T-helper 2 cell (primary cell): Measurements from ENCODE around the gene TMEM119.

ENCODE experiments used
- DNase-seq, 5 experiments: peaks; one replicate each; pipeline versions ENCODE4 v3.0.0 to v3.0.0-alpha.2; 2012 to 2022
- total RNA-seq, 2 donors: gene quantifications; one replicate each; lab custom pipeline; 2026; lab: John Stamatoyannopoulos, UW

TMEM119 gene, protein sequence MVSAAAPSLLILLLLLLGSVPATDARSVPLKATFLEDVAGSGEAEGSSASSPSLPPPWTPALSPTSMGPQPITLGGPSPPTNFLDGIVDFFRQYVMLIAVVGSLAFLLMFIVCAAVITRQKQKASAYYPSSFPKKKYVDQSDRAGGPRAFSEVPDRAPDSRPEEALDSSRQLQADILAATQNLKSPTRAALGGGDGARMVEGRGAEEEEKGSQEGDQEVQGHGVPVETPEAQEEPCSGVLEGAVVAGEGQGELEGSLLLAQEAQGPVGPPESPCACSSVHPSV
- total RNA-seq = 1.5 to 1.6 reads per million in 2 donors

DNA sequence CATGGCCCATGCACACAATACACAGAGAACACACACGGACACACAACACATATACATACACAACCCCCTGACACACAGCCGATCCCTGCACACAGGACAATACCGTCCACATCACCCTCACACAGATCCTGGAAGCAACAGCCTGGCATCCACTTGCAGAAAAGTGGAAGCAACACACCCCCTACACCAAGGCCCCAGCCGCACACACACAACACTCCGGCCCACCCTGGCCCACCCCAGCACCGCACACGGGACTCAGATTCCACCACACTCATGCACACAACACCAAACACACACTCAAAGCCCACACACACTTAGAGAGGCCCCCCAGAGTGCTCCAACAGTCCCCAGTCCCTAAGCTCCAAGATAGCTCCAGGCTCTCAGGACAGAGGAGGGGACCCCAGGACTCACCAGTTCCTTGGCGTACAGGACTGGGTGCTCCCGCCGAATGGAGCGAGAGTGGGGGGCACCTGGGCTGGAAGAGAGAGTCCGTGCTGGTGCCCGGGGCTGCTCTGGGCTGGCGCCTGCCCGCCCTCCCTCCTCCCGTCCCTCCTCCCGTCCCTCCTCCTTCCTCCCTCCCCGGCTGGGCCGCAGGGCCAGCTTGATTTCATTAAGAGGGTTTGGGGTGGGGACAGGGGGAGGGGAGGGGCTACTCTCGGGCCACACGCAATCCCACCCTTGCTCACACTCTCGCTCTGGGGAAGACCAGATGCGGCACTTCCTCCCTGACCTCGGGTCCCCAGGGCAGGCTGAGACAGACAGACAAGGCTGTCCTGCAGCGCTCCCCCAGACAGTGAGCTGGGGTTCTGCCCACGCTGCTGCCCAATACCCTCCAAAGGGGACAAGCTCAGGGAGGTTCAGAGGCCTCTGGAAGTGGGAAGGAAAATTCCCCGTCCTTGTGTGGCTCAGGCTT is at the start of gene TMEM119:
TMEM119 (minus strand) TSS at position 526 of the 913 bp plus-strand sequence. CDS start 5,701 bp downstream, outside the sequence.
- DNase-seq = no peak

DNA sequence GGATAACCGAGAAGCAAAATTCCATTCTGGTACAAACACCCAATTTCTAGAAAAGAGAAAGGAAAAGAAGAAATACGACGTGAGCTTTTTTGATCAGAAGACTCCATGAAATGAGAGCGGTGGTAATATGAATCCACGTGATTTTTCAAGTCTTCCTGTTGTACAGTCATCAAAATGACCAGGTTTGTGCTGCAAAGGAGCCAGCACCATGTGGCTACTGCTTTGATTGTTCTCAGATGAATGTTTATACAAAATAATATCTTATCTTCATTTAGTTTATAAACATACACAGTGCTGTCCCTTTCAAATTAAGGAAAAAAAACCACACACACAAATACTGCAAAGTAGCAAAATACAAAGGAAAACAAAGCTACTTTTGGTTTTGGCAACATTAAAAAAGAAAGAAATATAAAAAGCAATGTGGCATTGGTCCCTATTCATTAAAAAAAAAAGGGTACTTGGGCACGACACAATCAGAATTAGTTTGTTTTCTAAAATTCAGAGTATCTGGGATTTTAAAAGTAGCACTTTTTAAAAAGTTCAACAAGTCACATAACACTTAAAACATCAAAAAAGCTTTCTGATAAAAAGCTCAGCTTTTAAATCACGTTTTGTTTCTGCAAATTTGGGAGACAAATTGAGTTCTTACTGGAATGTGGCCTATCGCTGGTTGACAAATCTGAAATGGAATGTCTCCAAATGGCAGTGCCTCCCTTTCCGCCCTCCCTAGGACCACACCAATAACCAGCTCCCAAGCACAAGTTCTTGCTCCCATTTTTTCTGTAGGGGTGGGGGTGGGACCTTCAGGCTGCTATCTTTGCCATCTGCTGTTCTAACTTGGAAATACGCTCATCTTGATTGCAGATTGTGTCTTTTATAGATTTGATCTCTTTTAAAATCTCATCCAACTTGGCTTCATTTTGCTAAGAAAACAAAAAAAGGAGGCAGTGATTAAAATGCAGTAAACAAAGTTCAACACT is 49.0 kb upstream of the TMEM119 start:
- DNase-seq = no peak

GRCh38 chr12:108645686-108646599 is 48.1 kb upstream of the TMEM119 start:
- DNase-seq = no peak

DNA sequence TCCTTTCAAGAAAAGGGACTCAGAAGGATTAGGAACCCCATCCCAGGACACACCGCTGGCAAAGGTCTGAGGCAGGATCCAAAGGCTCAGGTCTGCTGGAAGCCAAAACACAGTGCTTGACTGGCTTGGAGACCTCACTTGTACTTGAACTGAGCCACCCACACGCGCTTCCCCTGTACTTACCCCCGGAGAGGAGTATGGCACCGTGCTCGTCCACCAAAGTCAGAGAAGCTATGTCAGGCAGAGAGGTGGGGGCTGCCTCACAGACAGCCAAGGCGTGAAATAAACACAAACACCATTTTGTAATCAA is 46.9 kb upstream of the TMEM119 start:
- no peak for DNase-seq

- no peak for DNase-seq
Measured at GRCh38 chr12:108643941-108644810, 46.3 kb upstream of the TMEM119 start.

GRCh38 chr12:108642899-108643654 is 45.2 kb upstream of the TMEM119 start:
- DNase-seq = no peak

DNA sequence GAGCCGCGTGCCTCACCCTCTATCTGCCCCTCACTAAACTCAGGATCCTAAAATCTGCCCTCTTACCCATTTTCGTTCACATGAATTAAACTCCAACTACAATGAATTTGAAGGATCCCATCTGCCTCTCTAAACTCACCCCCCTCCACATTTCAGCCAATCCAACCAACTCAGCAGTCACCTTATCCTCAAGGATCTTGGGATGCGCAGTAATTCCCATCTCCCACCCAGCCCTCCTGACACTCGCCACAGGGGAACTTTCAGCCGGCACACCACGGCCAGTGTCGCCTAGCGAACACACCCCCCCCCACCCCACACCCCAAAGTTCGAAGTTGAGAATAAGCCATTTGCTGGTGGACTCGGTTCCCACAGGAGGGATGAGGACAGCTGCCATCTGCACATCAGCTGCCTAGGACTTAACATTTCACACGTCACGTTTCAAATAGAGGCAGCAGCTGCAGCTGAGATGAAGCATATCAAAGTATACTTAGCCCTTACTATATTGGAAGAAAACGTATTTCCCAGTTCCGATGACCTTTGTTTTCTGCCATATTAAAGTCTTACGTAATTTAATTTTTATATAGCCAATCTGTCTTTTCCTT is 44.5 kb upstream of the TMEM119 start:
- no peak for DNase-seq

DNA sequence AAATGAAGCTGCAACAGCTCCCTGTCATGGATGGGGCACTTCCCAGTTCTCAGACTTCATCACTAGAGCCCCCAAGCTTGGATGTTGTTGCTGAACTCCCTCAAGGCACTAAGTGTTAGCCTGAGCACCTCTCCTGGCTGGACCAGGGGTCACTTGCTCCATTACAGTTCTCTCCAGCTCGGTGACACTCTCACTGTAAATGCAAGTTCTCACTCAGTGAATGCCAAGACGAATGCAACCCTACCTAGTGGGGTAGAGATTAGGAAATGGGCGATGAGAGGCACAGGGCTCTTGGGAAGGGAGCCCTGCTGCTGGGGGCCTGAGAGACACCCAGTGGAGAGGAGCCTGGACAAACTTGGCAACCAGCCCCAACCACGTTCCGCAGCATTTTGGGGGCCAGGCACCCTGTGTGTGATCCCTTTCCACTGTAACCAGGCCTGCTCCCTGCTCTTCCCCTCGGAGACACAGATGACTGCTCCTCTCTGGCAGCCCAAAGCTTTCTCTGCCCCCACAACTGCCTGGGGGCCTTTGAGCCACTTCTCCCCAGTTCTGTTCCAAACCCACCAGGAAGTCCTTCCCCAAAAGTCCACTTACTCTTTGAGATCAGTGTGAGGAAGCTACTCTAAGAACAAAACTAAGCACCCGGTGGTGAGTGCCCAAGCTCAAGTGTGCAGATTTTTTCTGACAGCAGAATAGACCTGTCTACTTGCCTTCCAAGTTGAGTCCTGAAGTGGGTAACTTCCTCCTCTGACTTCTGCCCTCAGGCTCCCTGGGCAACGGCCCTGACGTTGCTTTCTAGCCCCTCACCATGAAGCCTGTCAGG is 43.8 kb upstream of the TMEM119 start:
- DNase-seq = no peak

GRCh38 chr12:108640802-108641445 is 43.0 kb upstream of the TMEM119 start:
- no peak for DNase-seq

- DNase-seq = no peak
Measured at GRCh38 chr12:108638997-108639822, 41.3 kb upstream of the TMEM119 start.

DNA sequence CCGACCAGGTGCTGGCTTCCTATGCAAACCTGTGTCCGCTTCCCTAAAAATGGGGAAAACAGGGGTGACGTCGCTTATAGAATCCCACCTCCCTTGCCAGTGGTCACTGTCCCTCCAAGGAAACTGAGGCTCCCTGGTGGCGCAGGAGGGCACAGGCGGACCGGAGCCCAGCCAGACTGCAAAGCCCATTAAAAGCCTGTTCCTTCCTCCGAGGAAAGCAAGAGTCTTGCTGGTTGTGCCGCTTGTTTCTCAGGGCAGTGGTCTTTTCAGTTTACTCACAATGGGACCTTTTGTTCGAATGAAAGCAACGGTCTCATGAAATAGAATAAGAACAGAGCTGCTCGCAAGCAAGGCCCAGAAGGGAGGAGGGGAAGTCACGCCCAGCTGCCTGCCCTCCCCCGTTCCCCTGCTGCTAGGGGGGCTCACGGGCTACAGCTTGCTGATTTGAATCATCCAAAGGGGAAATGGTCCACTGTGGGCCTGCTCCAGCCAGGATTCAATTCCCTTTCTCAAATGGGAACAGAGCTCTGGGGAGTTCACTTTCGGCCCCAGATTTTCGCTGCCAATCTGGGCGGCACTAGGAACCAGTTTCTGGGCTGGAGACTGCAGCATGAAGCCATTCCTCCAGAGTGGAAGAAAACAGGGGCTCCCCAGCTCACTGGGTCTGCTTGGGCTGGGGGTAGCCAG is 40.4 kb upstream of the TMEM119 start:
- DNase-seq = no peak

DNA sequence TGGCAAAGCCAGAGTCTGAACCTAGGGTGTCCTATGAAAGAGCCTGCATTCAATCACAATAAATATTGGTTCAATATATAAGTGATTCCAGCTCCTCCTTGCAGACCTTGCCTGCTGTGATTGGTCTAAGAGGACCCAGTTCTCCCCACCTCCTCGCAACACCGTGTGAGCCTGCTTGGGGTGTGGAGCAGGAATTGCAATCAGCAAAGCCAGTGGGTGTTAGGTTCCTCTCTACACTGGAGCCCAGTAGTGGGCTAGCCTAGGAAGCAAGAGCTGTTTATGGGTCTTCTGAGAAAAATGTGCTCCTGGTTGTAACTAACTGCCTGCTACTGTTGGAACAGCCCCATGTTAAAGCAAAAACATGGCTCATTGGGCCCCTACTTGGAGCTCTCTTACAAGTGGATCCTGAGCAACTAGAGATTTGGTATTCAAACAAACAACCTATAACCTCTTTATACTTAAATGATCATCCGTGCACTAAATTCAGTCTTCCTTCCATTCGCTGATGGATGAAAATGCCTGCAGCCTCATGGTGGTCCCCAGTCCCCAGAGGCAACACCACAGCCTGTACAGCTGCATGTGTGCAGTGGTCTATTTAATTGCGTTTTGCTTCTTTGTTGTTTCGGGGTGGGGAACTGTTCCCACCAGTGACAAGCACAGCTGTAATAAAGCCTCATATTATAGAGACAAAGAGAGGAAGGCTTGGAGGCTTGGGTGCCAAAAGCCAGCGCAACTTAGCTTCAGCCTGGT is 39.5 kb upstream of the TMEM119 start:
- no peak for DNase-seq

DNA sequence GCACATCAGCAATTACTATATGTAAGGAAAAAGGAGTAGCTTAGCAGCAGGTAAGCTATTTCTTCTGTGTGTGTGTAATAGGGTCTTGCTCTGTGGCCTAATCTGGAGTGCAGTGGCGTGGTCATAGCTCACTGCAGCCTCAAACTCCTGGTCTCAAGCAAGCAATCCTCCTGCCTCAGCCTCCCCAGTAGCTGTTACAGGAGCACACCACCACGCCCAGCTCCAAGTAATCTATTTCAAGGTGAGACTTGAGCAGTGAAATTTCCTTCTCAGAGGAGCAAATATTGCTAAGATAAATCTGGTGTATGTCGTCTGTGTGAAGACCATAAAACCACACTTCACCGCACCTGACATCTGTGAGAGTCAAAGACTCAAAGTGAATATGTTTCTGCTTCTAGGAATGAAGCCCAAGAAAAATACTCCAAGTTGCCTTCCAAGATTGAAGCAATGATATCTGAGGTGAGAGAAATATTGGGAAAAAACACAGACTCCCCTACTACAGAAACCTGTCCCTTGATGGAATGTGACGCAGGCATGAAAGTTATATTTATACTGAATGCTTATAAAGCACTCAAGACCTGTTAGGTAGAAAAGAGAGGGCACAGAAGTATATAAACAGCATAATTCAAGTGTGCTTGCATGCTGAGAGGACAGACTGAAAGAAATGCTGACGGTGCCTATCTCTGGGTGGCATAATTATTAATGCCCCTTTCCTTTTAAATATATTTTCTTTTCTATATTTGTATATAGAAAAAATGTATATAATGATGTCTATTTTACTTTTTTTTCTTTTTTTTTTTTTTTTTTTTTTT is 38.3 kb upstream of the TMEM119 start:
- DNase-seq = peak in 1 of 5 experiments; percentile 49

- peak in 2 of 5 experiments; percentile 73 to 91 for DNase-seq
Measured at GRCh38 chr12:108635201-108635996, 37.5 kb upstream of the TMEM119 start.
